ENCODE data around the gene CAMK1D. TPM values are rescaled to one million over a fixed set of nuclear protein-coding genes. Genes with fewer than 3 reads are reported as not detected.
A peak's percentile ranks its signal among the peaks of the same experiment; 100 is the strongest.

Gene CAMK1D
- total RNA-seq, 1 experiment from 2014 or later, result 0.52 TPM

DNA sequence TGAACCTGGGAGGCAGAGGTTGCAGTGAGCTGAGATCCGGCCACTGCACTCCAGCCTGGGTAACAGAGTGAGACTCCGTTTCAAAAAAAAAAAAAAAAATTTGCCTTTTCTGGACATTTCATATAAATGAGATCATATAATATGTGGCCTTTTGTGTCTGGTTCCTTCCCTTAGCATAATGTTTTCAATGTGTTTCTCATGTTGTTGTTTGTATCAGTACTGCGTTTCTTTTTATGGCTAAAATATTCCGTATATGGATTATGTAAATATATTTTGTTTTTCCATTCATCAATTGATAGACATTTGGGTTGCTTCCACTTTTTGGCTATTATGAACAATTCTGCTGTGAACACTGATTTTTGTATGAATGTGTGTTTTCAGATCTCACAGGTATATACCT lies 394.6 kb downstream of the CAMK1D start:
- DNase-seq (ENCODE audit: low read depth), result no peak

DNA sequence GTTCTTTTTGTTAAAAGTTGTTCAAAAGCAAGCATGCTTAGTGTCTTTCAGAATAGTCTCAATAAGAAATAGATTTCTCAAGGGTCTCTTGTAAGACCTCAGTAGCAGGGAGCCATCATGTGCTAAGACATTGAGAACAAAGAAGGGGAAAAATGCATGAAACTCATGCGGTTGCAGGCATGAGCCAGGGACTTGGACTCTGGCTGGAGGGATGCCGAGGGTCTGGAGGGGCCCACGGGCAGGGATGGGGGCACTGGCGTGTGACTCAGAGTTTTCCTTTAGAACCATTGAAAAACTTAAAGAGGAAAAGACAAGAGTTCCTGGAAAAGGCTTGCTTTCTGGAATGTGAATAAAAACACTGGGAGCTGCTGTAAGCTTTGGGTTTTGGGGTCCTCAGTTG lies 398.8 kb downstream of the CAMK1D start:
- no peak for DNase-seq (ENCODE audit: low read depth)

GRCh38 chr10:12749760-12750478 lies 400.6 kb downstream of the CAMK1D start:
- no peak for DNase-seq (ENCODE audit: low read depth)

DNA sequence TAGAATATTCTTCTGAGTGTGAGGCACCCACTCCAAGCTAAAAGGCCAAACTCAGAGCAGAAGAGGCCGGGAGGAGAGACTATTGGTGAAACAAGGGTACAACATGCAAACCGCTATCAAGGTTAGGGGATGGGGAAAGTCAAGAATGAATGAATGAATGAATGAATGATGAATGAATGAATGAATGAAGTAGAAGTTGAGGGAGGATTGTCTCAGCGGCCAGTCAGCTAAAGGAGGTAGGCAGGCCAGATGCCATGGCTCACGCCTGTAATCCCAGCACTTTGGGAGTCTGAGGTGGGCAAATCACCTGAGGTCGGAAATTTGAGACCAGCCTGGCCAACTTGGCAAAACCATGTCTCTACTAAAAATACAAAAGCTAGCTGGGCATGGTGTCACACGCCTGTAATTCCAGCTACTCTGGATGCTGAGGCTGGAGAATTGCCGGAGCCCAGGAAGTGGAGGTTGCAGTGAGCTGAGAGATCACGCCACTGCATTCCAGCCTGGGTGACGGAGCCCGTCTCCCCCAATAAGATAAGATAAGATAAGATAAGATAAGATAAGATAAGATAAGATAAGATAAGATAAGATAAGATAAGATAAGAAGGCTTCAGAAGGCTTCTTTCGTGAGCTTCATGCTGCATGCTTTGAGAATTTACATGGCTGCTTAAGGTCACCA lies 401.3 kb downstream of the CAMK1D start:
- no peak for DNase-seq (ENCODE audit: low read depth)

DNA sequence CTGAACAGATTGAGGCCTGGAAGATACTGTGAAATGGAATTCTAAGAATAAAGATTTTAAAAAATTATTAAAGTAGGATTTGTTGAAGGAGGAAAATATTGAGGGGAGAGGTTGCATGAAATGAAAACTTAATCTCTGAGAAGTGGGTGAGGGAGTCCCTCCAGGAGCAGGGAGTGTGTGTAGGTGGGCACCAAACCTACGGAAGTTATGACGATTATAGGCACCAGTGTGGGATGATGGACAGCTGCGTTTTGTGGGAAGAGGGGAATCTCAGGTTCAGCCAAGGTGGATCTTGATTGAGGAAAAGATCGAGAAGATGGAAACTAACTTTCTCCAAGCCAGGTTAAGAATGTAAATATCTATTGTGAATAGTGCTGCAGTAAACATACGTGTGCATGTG lies 405.7 kb downstream of the CAMK1D start:
- DNase-seq (ENCODE audit: low read depth), result no peak

DNA sequence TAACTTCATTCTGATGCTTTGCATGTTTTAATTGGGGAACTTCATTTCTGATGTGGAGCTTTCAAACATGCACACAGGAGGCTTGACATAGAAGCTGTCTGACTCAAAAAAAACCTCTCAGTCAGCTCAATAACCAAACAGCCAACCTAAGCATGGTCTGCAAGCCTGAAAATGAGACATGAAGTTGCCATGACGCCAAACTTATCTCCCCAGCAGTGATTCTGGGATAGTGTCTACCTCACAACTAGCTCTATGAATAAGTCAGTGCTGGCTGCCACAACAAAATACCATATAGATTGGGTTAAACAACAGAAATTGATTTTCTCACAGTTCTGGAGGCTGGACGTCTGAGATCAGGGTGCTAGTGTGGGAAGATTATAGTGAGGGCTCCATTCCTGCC lies 408.0 kb downstream of the CAMK1D start:
- no peak for DNase-seq (ENCODE audit: low read depth)

- DNase-seq (ENCODE audit: low read depth), result no peak
These were observed 408.9 kb downstream of the CAMK1D start for GRCh38 chr10:12758271-12758670.

GRCh38 chr10:12766223-12766622 lies 416.9 kb downstream of the CAMK1D start:
- no peak for DNase-seq (ENCODE audit: low read depth)

GRCh38 chr10:12768156-12769100 lies 419.1 kb downstream of the CAMK1D start:
- DNase-seq (ENCODE audit: low read depth), result no peak

DNA sequence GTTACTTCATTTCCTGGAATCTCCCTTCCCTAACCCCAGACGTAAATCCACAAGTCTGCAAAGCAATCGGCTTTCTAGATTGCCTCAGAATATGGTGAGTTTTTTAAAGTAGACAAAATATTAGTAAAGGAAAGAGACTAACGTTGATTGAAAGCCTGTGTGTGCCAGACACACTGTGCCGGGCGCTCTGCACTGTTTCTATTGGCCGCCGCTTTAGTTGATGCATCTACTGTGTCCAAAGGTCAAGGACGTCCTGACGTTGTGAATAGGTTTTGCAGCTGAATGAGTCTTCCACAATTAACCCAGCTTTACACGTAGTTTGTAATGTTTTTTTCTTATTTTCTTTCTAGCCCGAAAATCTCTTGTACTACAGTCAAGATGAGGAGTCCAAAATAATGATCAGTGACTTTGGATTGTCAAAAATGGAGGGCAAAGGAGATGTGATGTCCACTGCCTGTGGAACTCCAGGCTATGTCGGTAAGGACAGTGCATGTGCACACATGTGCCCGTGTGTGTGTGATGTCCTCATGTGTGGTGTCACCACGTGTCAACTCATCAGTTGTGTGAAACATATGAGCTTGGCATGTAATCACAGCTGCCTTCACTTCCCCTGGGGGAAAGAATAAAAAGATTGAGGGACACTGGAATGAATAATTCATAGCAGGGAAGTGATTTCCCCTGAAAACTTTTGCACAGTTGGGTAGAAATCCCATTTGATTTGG lies 420.1 kb downstream of the CAMK1D start:
- DNase-seq (ENCODE audit: low read depth), result no peak

DNA sequence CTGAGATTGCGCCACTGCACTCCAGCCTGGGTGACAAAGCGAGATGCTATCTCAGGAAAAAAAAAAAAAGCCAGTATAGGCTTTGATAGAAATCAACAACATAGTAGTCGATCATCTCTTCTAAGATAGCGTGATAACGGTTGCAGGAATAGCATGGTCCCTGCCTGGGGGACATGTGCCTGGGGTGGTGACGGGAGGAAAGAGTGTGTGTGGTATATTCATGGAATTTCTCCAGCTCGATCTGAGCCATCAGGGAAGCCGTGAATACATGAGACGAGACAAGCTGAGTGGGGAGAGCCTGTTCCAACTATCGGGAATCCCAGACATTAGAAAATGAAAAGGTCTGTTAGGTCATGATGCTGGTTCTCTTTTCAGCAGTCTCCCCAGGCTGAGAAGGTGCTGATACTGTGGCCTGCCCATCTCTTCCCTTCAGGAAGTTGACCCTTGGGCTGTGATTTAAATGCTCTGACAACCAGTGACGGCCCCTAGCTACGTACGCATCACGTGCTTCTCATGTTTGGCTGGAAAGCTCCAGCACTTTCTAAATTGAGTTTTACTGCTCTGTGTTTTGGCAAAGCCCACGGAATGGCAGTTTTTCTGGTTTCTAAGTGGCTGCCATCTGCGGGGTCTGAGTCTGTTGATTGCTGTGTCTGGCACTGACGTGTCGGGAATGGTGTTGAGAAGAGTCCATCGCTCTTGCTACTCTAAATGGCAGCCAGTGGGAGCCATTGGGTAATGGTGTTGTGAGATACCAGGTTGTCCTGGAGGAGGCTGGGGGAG lies 422.8 kb downstream of the CAMK1D start:
- DNase-seq (ENCODE audit: low read depth), result no peak

DNA sequence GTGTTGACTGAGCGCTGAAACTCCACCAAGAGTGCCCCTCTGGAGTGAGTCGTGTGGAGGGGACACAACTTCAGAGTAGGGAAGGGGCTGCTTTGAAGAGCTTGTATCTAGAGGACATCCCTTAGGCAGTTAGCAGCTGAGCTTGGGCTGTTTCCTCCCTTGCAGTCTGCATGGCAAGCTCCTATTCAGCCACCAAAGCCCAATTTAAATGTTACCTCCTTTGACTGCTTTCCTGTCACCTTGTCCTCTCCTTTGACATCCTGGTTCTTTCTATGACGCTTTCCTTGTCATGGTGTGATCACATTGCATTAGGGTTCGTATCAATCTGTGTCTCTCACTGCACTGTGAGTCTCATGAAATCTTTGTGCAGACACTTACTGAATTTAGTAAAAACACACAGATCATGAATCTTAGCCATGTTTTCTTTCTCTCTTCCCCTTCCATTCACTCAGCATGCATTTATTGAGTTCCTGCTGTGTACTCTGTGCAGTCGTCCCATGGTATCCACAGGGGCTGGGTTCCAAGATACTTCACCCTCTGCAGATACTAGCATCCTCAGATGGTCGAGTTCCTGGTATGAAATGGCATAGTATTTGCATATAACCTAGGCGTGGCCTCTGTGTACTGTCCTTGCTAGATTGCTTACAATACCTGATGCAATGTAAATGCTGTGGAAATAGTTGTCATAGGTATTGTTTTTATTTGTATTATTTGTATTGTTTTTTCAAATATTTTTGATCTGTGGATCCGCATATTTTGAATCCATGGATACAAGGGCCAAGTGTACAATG lies 423.6 kb downstream of the CAMK1D start:
- no peak for DNase-seq (ENCODE audit: low read depth)

DNA sequence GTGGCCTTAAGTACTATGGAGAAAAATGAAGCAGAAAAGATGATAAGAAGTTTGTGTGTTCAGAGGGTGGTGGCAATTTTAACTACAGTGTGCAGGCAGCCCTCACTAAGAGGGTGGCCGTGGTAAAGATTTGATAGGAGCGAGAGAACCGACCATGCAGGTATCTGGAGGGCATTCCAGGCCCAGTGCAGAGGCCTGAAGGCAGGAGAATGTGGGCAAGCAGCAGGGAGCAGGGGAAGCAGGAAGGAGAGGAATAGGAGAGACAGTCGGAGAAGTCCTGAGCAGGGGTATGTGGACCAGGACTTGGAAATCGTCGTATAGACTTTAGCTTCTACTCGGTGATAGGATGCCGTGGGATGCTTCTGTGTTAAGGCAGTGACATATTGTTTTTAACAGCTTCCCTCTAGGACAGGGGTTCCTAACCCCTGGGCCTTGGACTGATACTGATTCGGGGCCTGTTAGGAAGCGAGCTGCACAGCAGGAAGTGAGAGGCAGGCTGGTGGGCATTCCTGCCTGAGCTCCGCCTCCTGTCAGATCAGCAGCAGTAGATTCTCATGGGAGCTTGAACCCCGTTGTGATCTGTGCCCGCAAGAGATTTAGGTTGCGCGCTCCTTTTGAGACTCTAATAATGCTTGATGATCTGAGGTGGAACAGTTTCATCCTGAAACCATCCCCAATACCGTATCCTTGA lies 425.0 kb downstream of the CAMK1D start:
- no peak for DNase-seq (ENCODE audit: low read depth)

- no peak for DNase-seq (ENCODE audit: low read depth)
These were observed 428.7 kb downstream of the CAMK1D start for GRCh38 chr10:12777840-12778585.

DNA sequence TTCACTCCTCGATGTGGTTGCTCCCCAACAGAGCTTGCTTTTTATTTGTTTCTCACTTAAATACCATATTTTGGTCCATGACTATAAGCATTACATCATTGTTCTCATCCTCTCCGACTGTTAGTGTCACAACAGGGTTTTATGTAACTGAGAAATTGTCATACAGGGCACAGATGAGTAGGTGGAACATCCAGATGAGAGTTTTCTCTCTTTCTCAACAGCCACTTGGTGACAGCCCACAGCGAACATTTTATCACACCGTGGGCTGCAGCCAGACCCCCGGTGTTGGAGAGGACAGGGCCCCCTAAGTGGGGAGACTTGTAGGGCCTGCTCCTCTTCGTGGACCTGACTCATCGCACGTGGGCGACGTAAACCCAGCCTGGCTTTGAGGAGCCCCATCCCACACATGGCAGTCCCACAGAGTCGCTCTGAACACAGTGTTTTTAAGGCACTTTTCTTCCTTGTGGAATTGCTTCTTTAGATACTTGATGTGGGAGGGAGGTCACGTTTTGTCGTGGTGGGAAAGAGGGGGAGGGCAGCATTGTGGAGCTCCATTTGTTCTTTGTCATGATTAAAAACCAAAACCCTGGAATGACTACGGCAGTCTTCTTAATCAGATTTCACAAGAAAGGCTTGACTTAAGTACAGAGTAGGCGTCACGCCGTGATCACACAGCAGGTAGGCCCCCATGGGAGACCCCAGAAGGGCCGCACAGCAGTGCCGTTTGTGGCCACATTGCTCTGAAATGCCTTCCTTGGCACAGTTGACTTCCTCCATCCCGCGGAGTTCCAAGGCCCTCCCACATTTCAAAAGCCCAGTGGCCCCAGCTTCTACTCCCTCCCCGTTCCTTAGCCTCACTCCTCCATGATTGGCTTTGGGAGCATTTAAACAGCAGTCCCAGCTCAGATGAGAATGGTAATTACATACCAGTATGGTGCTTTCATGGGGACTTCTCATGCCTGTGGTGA lies 431.6 kb downstream of the CAMK1D start:
- no peak for DNase-seq (ENCODE audit: low read depth)

GRCh38 chr10:12781976-12782375 lies 432.6 kb downstream of the CAMK1D start:
- DNase-seq (ENCODE audit: low read depth), result no peak

DNA sequence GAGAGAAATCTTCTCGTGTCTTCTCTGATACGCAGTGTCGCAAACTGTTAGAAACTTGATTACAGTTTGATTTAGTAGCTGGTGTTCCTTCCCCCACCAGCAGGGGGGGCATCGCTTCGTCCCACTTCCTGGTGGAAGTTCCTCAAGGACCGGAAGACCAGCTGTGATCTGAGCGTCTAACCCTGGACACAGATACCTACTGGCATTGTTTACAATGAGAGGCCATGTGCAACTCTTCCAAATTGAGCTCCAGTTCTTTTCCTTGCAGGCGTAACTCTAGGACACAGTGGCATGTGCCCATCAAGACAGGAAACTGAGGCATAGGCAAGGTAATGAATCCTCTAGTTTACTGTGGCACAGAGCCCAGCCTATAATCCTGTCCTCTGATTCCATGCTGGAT lies 433.2 kb downstream of the CAMK1D start:
- peak; percentile 34 for DNase-seq (ENCODE audit: low read depth)
